Measurements from ENCODE around the gene NAIP.
"Not testable (repeated sequence)": the region's sequence is repeated elsewhere in the genome, so short reads cannot be mapped to it uniquely, and the experiment has no call there.

- TF ChIP-seq CTCF (conservative IDR thresholded peaks at IDR 0.05; ENCODE audit: low read depth, low read length); EZH2 (IDR thresholded peaks at IDR 0.05; ENCODE audit: borderline replicate concordance, low read depth, low read length, poor library complexity, severe bottlenecking): not testable (repeated sequence)
These were observed 42.3 kb upstream of the NAIP start, which contains the start of gene GTF2H2 for GRCh38 chr5:71067262-71067928.

Measured in A673 (cell line).